HCT116 (cell line): ENCODE data around the gene BMPER.

Experiments
- CTCF ChIP-seq, 3 experiments: fragments of 200-600 bp in 1 of 3; sonication (generic) in 1 of 3; IDR thresholded peaks in 2 of 3; conservative IDR thresholded peaks in 1 of 3; 2 replicates each; pipeline ENCODE4 v1.5.1; 2012 to 2017; ENCODE audit warnings: low read depth in 2 of 3, low read length in 2 of 3, antibody characterized with exemption in 1 of 3, borderline replicate concordance in 1 of 3, control low read depth in 1 of 3, mild to moderate bottlenecking in 1 of 3, mixed read lengths in 1 of 3, mixed run types in 1 of 3, moderate library complexity in 1 of 3; ENCODE audit not compliant: insufficient read depth in 1 of 3
- POLR2AphosphoS5 ChIP-seq: IDR thresholded peaks from 2 replicates; pipeline ENCODE4 v1.6.1; 2011; ENCODE audit warnings: mild to moderate bottlenecking, low read depth, low read length, moderate library complexity
- ZNF274 ChIP-seq: fragments of 200-500 bp; sonication (Bioruptor generic); IDR thresholded peaks from 2 replicates; pipeline ENCODE4 v1.6.1; 2014; ENCODE audit warnings: mild to moderate bottlenecking, low read depth, low read length, inconsistent platforms

GRCh38 chr7:33979300-33979806 lies 74.0 kb downstream of the BMPER start:
- TF ChIP-seq CTCF (IDR thresholded peaks at IDR 0.05 in 2 of 3, conservative IDR thresholded peaks at IDR 0.05 in 1 of 3; ENCODE audit: borderline replicate concordance in 1 of 3, insufficient read depth in 1 of 3, low read depth in 2 of 3, low read length in 2 of 3) (no peak), ZNF274 (no peak), POLR2AphosphoS5 (no peak)
